RWPE1 (cell line): ENCODE measurements around the gene ZSWIM3.
A peak's percentile ranks its signal among the peaks of the same experiment; 100 is the strongest.

Experiments
- CTCF ChIA-PET: fragments of 350-600 bp; sonication (Branson Sonifier 250); formaldehyde crosslinking; extraction: SDS; loops from one replicate; lab custom pipeline; 2021; lab: Yijun Ruan, JAX
- POLR2A ChIA-PET: fragments of 400-600 bp; formaldehyde crosslinking; extraction: SDS; loops from one replicate; lab custom pipeline; 2020; ENCODE audit warnings: antibody characterized with exemption; ENCODE audit not compliant: low non-redundant PET; lab: Yijun Ruan, JAX
- DNase-seq: peaks from one replicate; pipeline ENCODE4 v3.0.0; 2012; ENCODE audit warnings: low spot score
- H3K27ac ChIP-seq: fragments of 450-650 bp; 2 replicates; pipeline ENCODE4 v1.5.1; 2017
- CTCF ChIP-seq: fragments of 450-650 bp; conservative IDR thresholded peaks from 2 replicates; pipeline ENCODE4 v1.5.1; 2017; ENCODE audit warnings: low read depth, mild to moderate bottlenecking

Gene ZSWIM3

GRCh38 chr20:45902199-45902701 is 44.8 kb downstream of the ZSWIM3 start:
- POLR2A ChIA-PET: interaction anchor here (0.6 to 1.0 kb wide), 2 partner anchors 13 to 680 kb away, joined by 3 read pairs; no protein-coding TSS in a partner anchor
- no peak for DNase-seq

DNA sequence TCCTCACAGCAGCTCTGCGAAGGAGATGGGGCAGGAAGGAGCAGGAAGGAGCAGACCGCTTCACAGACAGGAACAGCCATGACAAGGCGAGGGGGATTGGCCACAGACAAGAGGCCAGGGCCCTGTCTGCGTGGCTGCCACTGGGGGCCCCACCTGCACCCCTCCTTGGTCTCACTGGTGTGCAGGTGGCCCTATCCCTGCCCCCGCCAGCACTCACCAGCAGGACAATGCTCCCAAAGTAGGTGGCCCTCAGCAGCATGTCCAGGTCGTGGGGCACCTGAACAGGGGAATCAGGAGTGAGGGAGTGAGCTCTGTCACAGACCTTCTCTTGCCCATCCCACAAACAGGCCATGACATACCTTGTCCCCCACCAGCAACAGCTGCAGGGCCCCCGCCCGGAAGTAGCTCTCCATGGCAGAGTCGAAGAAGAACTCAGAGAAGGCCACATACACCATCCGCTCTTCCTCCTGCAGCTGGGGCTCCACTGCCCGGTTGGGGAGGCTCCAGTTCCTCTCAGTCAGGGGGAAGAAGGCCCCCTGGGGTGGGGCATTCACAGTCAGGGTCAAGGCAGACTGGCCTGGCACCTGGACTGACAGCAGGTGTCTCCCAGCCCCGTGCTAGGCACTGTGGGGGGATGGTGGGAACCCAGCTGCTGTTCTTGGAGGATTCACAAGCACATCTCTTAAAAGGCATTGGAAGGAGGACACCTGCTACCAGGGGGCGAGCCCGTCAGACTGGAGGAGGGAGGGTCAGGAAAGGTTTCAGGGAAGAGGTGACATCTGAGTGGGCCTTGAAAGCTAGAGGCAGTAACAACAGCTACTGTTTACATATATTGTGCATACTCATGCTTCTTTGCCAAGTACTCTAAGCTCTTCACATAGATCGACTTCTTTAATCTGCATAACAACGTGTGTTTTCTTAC is 47.4 kb downstream of the ZSWIM3 start:
- ChIA-PET POLR2A (interaction anchor here (0.5 to 1.2 kb wide), 2 partner anchors 13 to 744 kb away, joined by 4 to 7 read pairs; no protein-coding TSS in a partner anchor), CTCF (interaction anchor here (1.2 to 1.5 kb wide), 2 partner anchors 16 to 66 kb away, joined by 4 to 5 read pairs; no protein-coding TSS in a partner anchor)
- no peak for TF ChIP-seq CTCF
- DNase-seq: no peak
- H3K27ac ChIP-seq: peak overlapping the region; percentile 53

More at GRCh38 chr20:45902199-45902701, 44.8 kb downstream of the ZSWIM3 start:
- H3K27ac ChIP-seq: no peak overlapping the region
- CTCF ChIA-PET: interaction anchor here (0.6 to 0.9 kb wide), 3 partner anchors 12 to 792 kb away, joined by 3 to 4 read pairs (median 3); no protein-coding TSS in a partner anchor
- TF ChIP-seq CTCF: no peak

DNA sequence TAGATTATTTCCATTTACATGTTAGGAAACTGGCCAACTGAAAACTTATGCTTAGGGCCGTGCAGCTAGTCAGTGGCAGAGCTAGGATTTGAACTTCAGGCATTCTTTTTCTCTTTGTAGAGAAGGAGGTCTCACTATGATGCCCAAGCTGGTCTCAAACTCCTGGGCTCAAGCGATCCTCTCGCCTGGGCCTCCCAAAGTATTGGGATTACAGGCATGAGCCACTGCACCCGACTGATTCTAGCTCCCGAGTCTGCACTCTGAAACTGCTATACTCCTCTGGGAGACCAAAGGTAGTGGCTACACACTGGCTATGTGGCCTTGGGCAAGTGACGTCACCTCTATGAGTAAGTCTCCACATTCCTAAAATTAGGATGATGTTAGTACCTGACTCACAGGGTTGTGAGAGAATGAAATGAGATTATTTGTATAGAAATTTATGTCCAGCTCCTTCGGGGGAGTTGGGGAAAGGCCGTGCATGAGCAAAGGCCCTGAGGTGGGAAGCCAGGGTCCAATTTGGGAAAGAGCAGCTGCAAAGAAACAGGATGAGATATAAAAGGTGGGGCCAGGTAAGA is 48.2 kb downstream of the ZSWIM3 start:
- no peak for TF ChIP-seq CTCF
- CTCF ChIA-PET: interaction anchor here (1.2 to 1.5 kb wide), 2 partner anchors 17 to 65 kb away, joined by 4 to 5 read pairs; no protein-coding TSS in a partner anchor

GRCh38 chr20:45907219-45907948 is 50.0 kb downstream of the ZSWIM3 start:
- POLR2A ChIA-PET: no interaction called here

More for the DNA sequence above, 48.2 kb downstream of the ZSWIM3 start:
- DNase-seq: peak; percentile 95
- POLR2A ChIA-PET: interaction anchor here (0.5 to 1.2 kb wide), 2 partner anchors 14 to 743 kb away, joined by 4 to 7 read pairs; no protein-coding TSS in a partner anchor
- peak overlapping the region; percentile 53 for H3K27ac ChIP-seq

DNA sequence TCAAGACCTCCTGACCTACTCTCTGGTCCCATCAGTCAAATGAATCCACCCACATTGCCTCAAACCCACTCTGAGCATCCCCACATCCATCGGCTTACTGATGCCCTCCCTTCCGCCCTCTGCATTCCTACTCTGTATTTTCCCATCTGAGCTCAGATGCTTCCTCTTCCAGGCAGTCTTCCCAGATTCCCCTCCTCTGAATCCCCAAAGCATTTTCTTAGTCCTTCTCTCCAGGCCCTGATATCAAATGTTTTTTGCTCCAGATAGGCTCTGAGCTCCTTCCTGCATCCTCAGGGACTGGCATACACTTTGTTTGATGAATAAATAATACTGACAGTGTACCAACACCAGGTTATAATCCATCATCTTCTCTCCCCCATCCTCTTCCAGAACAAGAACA is 50.7 kb downstream of the ZSWIM3 start:
- CTCF ChIA-PET: interaction anchor here (0.6 kb wide), 1 partner anchor 1405 kb away, joined by 6 read pairs; no protein-coding TSS in a partner anchor
- no peak overlapping the region; the same call in 1 of the 2 replicates for H3K27ac ChIP-seq
- no peak for TF ChIP-seq CTCF
- DNase-seq: no peak
- POLR2A ChIA-PET: no interaction called here

More at GRCh38 chr20:45907219-45907948, 50.0 kb downstream of the ZSWIM3 start:
- TF ChIP-seq CTCF: no peak
- CTCF ChIA-PET: interaction anchor here (0.6 to 0.8 kb wide), 2 partner anchors 66 to 1405 kb away, joined by 3 to 6 read pairs; no protein-coding TSS in a partner anchor
- no peak overlapping the region; the same call in 1 of the 2 replicates for H3K27ac ChIP-seq
- DNase-seq: no peak
